Erythroblast (primary cell): Measurements from ENCODE around the gene INTS7.

Experiments used
- GATA1 ChIP-seq: IDR thresholded peaks from 2 replicates; pipeline ENCODE4 v1.6.1; 2011; ENCODE audit warnings: low read depth, mild to moderate bottlenecking, control low read depth, low read length, moderate library complexity
- POLR2A ChIP-seq: IDR thresholded peaks from 2 replicates; pipeline ENCODE4 v1.6.1; 2011; ENCODE audit warnings: mild to moderate bottlenecking, low read length

GRCh38 chr1:211944733-211945500 is 90.4 kb downstream of the INTS7 start:
- TF ChIP-seq POLR2A (no peak), GATA1 (no peak)
